Panc1 (cell line): ENCODE data around the gene MAP3K6.

Source experiments
- CTCF ChIP-seq: fragments of 450-650 bp; IDR thresholded peaks from 2 replicates; pipeline ENCODE4 v1.5.1; 2017; ENCODE audit warnings: mild to moderate bottlenecking
- TCF7L2 ChIP-seq: IDR thresholded peaks from 2 replicates; pipeline ENCODE4 v1.6.1; 2011; ENCODE audit warnings: mild to moderate bottlenecking, low read depth, low read length, inconsistent platforms

- TF ChIP-seq CTCF (peak; percentile 97), TCF7L2 (no peak)
These were observed 9.3 kb downstream of the MAP3K6 start for GRCh38 chr1:27357281-27358037.
